Stimulated activated naive CD8-positive, alpha-beta T cell treated with anti-CD3 and anti-CD28 coated beads, Interleukin-15, amount 100 ng/mL, for 72 hours (primary cell): ENCODE results near the gene SCYL2.
"Not testable (repeated sequence)": the region's sequence is repeated elsewhere in the genome, so short reads cannot be mapped to it uniquely, and the experiment has no call there.

ENCODE experiments used
- ATAC-seq: fragments of 150-1000 bp; cut with Tn5 transposase; 2 replicates; pipeline ENCODE4 v1.10.0; 2021; ENCODE audit warnings: mild to moderate bottlenecking, moderate library complexity
- DNase-seq, 2 donors: peaks; one replicate each; pipeline ENCODE4 v3.0.0; 2021 to 2022
- H3K27ac Mint-ChIP-seq, 2 donors: one replicate each; pipeline ENCODE4 v1.8.0; 2022; ENCODE audit warnings: mild to moderate bottlenecking in 2 of 2, mixed read lengths in 2 of 2, moderate library complexity in 2 of 2
- H3K27me3 Mint-ChIP-seq: one replicate; pipeline ENCODE4 v1.8.0; 2022; ENCODE audit warnings: mixed read lengths
- H3K4me1 Mint-ChIP-seq: one replicate; pipeline ENCODE4 v1.8.0; 2022; ENCODE audit warnings: mild to moderate bottlenecking, mixed read lengths
- H3K4me3 Mint-ChIP-seq, 2 donors: one replicate each; pipeline ENCODE4 v1.8.0; 2022; ENCODE audit warnings: mild to moderate bottlenecking in 2 of 2, mixed read lengths in 2 of 2, moderate library complexity in 1 of 2
- H3K9me3 Mint-ChIP-seq, 2 donors: one replicate each; pipeline ENCODE4 v1.8.0; 2022; ENCODE audit warnings: mixed read lengths in 2 of 2

SCYL2 gene

GRCh38 chr12:100284556-100284955 is 17.6 kb downstream of the SCYL2 start:
- not testable (repeated sequence) for DNase-seq, H3K27ac Mint-ChIP-seq, H3K9me3 Mint-ChIP-seq, H3K4me3 Mint-ChIP-seq, H3K4me1 Mint-ChIP-seq, ATAC-seq, H3K27me3 Mint-ChIP-seq

GRCh38 chr12:100289038-100289437 is 22.1 kb downstream of the SCYL2 start:
- no peaks in the 10 kb centered on the region for H3K27me3 Mint-ChIP-seq
- H3K27ac Mint-ChIP-seq = no peak overlapping the region
- H3K4me3 Mint-ChIP-seq = no peak overlapping the region
- no peaks in the 10 kb centered on the region for H3K4me1 Mint-ChIP-seq
- ATAC-seq = no peak
- DNase-seq = no peak
- no peaks in the 10 kb centered on the region for H3K9me3 Mint-ChIP-seq

- Mint-ChIP-seq H3K27ac (no peak overlapping the region), H3K27me3 (no peaks in the 10 kb centered on the region), H3K9me3 (no peaks in the 10 kb centered on the region), H3K4me3 (no peak overlapping the region), H3K4me1 (no peaks in the 10 kb centered on the region)
- ATAC-seq = no peak
- no peak for DNase-seq
Measured at GRCh38 chr12:100290016-100290415, 23.0 kb downstream of the SCYL2 start.

- Mint-ChIP-seq H3K9me3 (no peaks in the 10 kb centered on the region), H3K4me1 (no peaks in the 10 kb centered on the region), H3K27ac (no peak overlapping the region), H3K27me3 (no peaks in the 10 kb centered on the region), H3K4me3 (no peak overlapping the region)
- no peak for ATAC-seq
- no peak for DNase-seq
Measured at GRCh38 chr12:100293017-100293416, 26.0 kb downstream of the SCYL2 start.

- H3K27ac Mint-ChIP-seq, H3K27me3 Mint-ChIP-seq, DNase-seq, H3K4me1 Mint-ChIP-seq, H3K9me3 Mint-ChIP-seq, H3K4me3 Mint-ChIP-seq, ATAC-seq: not testable (repeated sequence)
Measured at GRCh38 chr12:100294366-100294765, 27.4 kb downstream of the SCYL2 start.

- Mint-ChIP-seq H3K27ac (no peak overlapping the region), H3K27me3 (no peaks in the 10 kb centered on the region), H3K4me1 (no peaks in the 10 kb centered on the region), H3K9me3 (peaks cover 4 to 7% of the 10 kb centered on the region in 2 donors), H3K4me3 (no peak overlapping the region)
- DNase-seq (no peak), ATAC-seq (no peak)
Measured at GRCh38 chr12:100295764-100296555, 29.0 kb downstream of the SCYL2 start.

- Mint-ChIP-seq H3K4me3 (no peak overlapping the region), H3K27ac (no peak overlapping the region), H3K27me3 (no peaks in the 10 kb centered on the region), H3K4me1 (no peaks in the 10 kb centered on the region), H3K9me3 (peaks cover 19 to 53% of the 10 kb centered on the region in 2 donors)
- no peak for ATAC-seq
- no peak for DNase-seq
Measured at GRCh38 chr12:100302081-100302480, 35.1 kb downstream of the SCYL2 start.

GRCh38 chr12:100303831-100304230 is 36.9 kb downstream of the SCYL2 start:
- no peaks in the 10 kb centered on the region for H3K27me3 Mint-ChIP-seq
- no peak overlapping the region for H3K4me3 Mint-ChIP-seq
- H3K27ac Mint-ChIP-seq = no peak overlapping the region
- no peak for ATAC-seq
- no peak for DNase-seq
- H3K4me1 Mint-ChIP-seq = no peaks in the 10 kb centered on the region
- H3K9me3 Mint-ChIP-seq = peaks cover 19 to 53% of the 10 kb centered on the region in 2 donors

GRCh38 chr12:100304334-100304733 is 37.4 kb downstream of the SCYL2 start:
- H3K9me3 Mint-ChIP-seq = peaks cover 19 to 53% of the 10 kb centered on the region in 2 donors
- H3K27me3 Mint-ChIP-seq, H3K4me1 Mint-ChIP-seq, H3K27ac Mint-ChIP-seq, DNase-seq, H3K4me3 Mint-ChIP-seq, ATAC-seq: not testable (repeated sequence)

- not testable (repeated sequence) for H3K4me1 Mint-ChIP-seq, ATAC-seq, H3K27me3 Mint-ChIP-seq, DNase-seq, H3K27ac Mint-ChIP-seq, H3K4me3 Mint-ChIP-seq
- peaks cover 10 to 28% of the 10 kb centered on the region in 2 donors for H3K9me3 Mint-ChIP-seq
Measured at GRCh38 chr12:100308138-100308537, 41.2 kb downstream of the SCYL2 start.

- H3K4me3 Mint-ChIP-seq = no peak overlapping the region
- no peak for DNase-seq
- peaks cover 5 to 7% of the 10 kb centered on the region in 2 donors for H3K9me3 Mint-ChIP-seq
- H3K27ac Mint-ChIP-seq = no peak overlapping the region
- H3K27me3 Mint-ChIP-seq = no peaks in the 10 kb centered on the region
- no peak for ATAC-seq
- peaks cover 5% of the 10 kb centered on the region for H3K4me1 Mint-ChIP-seq
Measured at GRCh38 chr12:100311317-100311716, 44.3 kb downstream of the SCYL2 start.

GRCh38 chr12:100317371-100317770 is 50.4 kb downstream of the SCYL2 start:
- ATAC-seq = no peak
- DNase-seq = no peak
- H3K27me3 Mint-ChIP-seq = no peaks in the 10 kb centered on the region
- no peak overlapping the region for H3K4me3 Mint-ChIP-seq
- no peaks in the 10 kb centered on the region for H3K4me1 Mint-ChIP-seq
- H3K27ac Mint-ChIP-seq = peak overlapping the region in 1 of 2 donors; percentile 90
- H3K9me3 Mint-ChIP-seq = no peaks in the 10 kb centered on the region

GRCh38 chr12:100324498-100324897 is 57.5 kb downstream of the SCYL2 start:
- H3K27me3 Mint-ChIP-seq = no peaks in the 10 kb centered on the region

GRCh38 chr12:100326208-100326607 is 59.2 kb downstream of the SCYL2 start:
- DNase-seq (no peak), ATAC-seq (no peak)
- Mint-ChIP-seq H3K4me1 (peaks cover 13% of the 10 kb centered on the region), H3K9me3 (no peaks in the 10 kb centered on the region), H3K27me3 (no peaks in the 10 kb centered on the region), H3K27ac (no peak overlapping the region), H3K4me3 (no peak overlapping the region)

More at GRCh38 chr12:100324498-100324897, 57.5 kb downstream of the SCYL2 start:
- Mint-ChIP-seq H3K9me3 (no peaks in the 10 kb centered on the region), H3K4me1 (peaks cover 5% of the 10 kb centered on the region), H3K27ac (no peak overlapping the region), H3K4me3 (no peak overlapping the region)
- DNase-seq = no peak
- ATAC-seq = no peak

- peak overlapping the region in 1 of 2 donors; percentile 88 for H3K27ac Mint-ChIP-seq
Measured at GRCh38 chr12:100329800-100330199, 62.8 kb downstream of the SCYL2 start.

GRCh38 chr12:100331871-100332270 is 64.9 kb downstream of the SCYL2 start:
- Mint-ChIP-seq H3K9me3 (no peaks in the 10 kb centered on the region), H3K27me3 (no peaks in the 10 kb centered on the region), H3K27ac (no peak overlapping the region), H3K4me1 (peaks cover 13% of the 10 kb centered on the region), H3K4me3 (no peak overlapping the region)
- ATAC-seq = no peak
- no peak for DNase-seq

More at GRCh38 chr12:100329800-100330199, 62.8 kb downstream of the SCYL2 start:
- H3K27me3 Mint-ChIP-seq = no peaks in the 10 kb centered on the region
- peaks cover 13% of the 10 kb centered on the region for H3K4me1 Mint-ChIP-seq
- ATAC-seq (peak; percentile 90), DNase-seq (peak; percentile 3 to 17)
- no peaks in the 10 kb centered on the region for H3K9me3 Mint-ChIP-seq
- no peak overlapping the region for H3K4me3 Mint-ChIP-seq

GRCh38 chr12:100332852-100333251 is 65.9 kb downstream of the SCYL2 start:
- Mint-ChIP-seq H3K4me3 (no peak overlapping the region), H3K4me1 (peaks cover 13% of the 10 kb centered on the region), H3K27ac (peak overlapping the region in 1 of 2 donors; percentile 61), H3K9me3 (no peaks in the 10 kb centered on the region), H3K27me3 (no peaks in the 10 kb centered on the region)
- no peak for ATAC-seq
- no peak for DNase-seq
